ENCODE results near the gene ARHGAP42. TPM values are rescaled to one million over a fixed set of nuclear protein-coding genes. Genes with fewer than 3 reads are reported as not detected.

ARHGAP42 gene
- total RNA-seq, 2 experiments from 2014 or later: 0.05 to 0.10 TPM

- no peak for DNase-seq
- ChIA-PET POLR2A (no interaction called here), CTCF (no interaction called here)
- no peaks in the 10 kb centered on the region for H3K36me3 Mint-ChIP-seq (ENCODE audit: low read depth)
- H3K27me3 Mint-ChIP-seq: no peaks in the 10 kb centered on the region
- H3K9me3 Mint-ChIP-seq: no peaks in the 10 kb centered on the region
- H3K4me1 Mint-ChIP-seq: no peaks in the 10 kb centered on the region
- H3K27ac Mint-ChIP-seq: no peak overlapping the region
- H3K4me3 Mint-ChIP-seq: no peak overlapping the region
Observed at GRCh38 chr11:100812517-100812916, 125.4 kb downstream of the ARHGAP42 start.

- no peak overlapping the region for H3K27ac Mint-ChIP-seq
- ChIA-PET POLR2A (no interaction called here), CTCF (no interaction called here)
- DNase-seq: no peak
- no peaks in the 10 kb centered on the region for H3K9me3 Mint-ChIP-seq
- H3K36me3 Mint-ChIP-seq (ENCODE audit: low read depth): no peaks in the 10 kb centered on the region
- H3K4me1 Mint-ChIP-seq: no peaks in the 10 kb centered on the region
- H3K27me3 Mint-ChIP-seq: no peaks in the 10 kb centered on the region
- H3K4me3 Mint-ChIP-seq: no peak overlapping the region
Observed at GRCh38 chr11:100815787-100816330, 128.8 kb downstream of the ARHGAP42 start.

DNA sequence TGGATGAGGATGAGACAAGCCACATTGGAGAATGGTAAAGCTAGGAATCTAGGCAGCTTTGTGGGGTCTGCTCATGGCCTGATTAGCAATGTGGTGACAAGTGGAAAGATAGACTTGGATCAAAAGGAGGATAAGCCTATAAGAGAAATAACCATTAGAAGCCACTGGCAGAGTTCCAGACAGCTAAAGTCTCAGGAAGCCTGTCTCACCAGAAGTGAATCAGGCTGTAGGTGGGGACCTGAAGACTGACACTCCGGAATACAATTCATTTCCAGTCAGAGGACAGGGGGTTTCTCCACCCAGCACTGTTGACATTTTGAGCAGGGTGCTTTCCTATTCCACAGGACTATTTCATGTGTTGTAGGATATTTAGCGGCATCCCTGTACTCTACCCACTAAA lies 129.7 kb downstream of the ARHGAP42 start:
- H3K27me3 Mint-ChIP-seq: no peaks in the 10 kb centered on the region
- no peak overlapping the region for H3K27ac Mint-ChIP-seq
- POLR2A ChIA-PET: no interaction called here

GRCh38 chr11:100817620-100818019 lies 130.5 kb downstream of the ARHGAP42 start:
- Mint-ChIP-seq H3K9me3 (no peaks in the 10 kb centered on the region), H3K27ac (no peak overlapping the region), H3K27me3 (no peaks in the 10 kb centered on the region), H3K36me3 (ENCODE audit: low read depth) (no peaks in the 10 kb centered on the region), H3K4me3 (no peak overlapping the region), H3K4me1 (no peaks in the 10 kb centered on the region)
- ChIA-PET POLR2A (no interaction called here), CTCF (no interaction called here)
- no peak for DNase-seq

More for the DNA sequence above, 129.7 kb downstream of the ARHGAP42 start:
- no peak for DNase-seq
- CTCF ChIA-PET: no interaction called here
- no peaks in the 10 kb centered on the region for H3K36me3 Mint-ChIP-seq (ENCODE audit: low read depth)
- H3K4me3 Mint-ChIP-seq: no peak overlapping the region
- H3K9me3 Mint-ChIP-seq: no peaks in the 10 kb centered on the region
- H3K4me1 Mint-ChIP-seq: no peaks in the 10 kb centered on the region

DNA sequence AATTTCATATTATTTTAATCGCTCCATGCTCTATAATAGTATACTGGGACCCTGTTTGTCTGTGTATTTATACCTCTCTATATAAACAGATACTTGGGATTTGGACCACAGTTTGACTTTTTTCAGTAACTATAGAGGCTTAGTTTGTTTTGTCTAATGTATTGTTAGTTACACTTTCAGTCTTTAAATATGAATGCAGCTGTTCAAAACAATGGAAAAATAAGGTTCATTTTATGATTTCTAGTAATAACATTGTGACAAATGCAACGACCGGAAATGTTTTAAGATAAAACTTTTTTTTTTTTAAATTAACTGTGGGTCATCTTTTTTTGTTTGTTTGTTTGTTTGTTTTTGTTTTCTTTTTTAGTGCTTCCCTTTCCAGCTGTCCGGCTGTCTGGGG lies 133.5 kb downstream of the ARHGAP42 start:
- no peak for DNase-seq
- no peaks in the 10 kb centered on the region for H3K36me3 Mint-ChIP-seq (ENCODE audit: low read depth)
- no peaks in the 10 kb centered on the region for H3K4me1 Mint-ChIP-seq
- H3K27me3 Mint-ChIP-seq: no peaks in the 10 kb centered on the region
- POLR2A ChIA-PET: no interaction called here
- no peak overlapping the region for H3K4me3 Mint-ChIP-seq
- CTCF ChIA-PET: interaction anchor here (0.6 kb wide), 1 partner anchor 39 kb away, joined by 3 read pairs; no protein-coding TSS in a partner anchor
- no peaks in the 10 kb centered on the region for H3K9me3 Mint-ChIP-seq
- no peak overlapping the region for H3K27ac Mint-ChIP-seq

DNA sequence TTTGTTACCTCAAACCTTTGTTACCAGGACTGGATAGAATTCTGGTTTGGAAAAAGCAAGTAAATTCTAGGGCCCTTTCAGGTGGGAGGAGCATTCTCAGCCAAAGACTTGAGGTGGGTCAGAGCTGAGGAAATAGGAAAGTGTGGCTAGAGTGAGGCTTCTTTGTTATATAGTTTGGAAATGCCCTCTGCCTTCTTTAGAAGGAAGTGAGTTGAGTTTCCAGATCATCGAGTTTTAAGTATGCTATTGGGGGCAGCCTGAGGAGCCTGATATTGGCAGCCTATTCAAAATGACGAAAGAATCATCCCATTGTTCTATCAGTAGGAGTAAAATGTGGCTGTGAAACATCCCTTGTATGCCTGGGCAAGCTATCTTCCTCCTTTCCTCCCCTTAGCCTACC lies 134.1 kb downstream of the ARHGAP42 start:
- no peaks in the 10 kb centered on the region for H3K9me3 Mint-ChIP-seq
- no peak overlapping the region for H3K27ac Mint-ChIP-seq
- H3K4me3 Mint-ChIP-seq: no peak overlapping the region
- DNase-seq: no peak
- no peaks in the 10 kb centered on the region for H3K36me3 Mint-ChIP-seq (ENCODE audit: low read depth)
- no peaks in the 10 kb centered on the region for H3K4me1 Mint-ChIP-seq
- ChIA-PET POLR2A (no interaction called here), CTCF (no interaction called here)
- H3K27me3 Mint-ChIP-seq: no peaks in the 10 kb centered on the region

GRCh38 chr11:100823360-100823759 lies 136.3 kb downstream of the ARHGAP42 start:
- ChIA-PET POLR2A (no interaction called here), CTCF (no interaction called here)
- H3K36me3 Mint-ChIP-seq (ENCODE audit: low read depth): no peaks in the 10 kb centered on the region
- no peaks in the 10 kb centered on the region for H3K9me3 Mint-ChIP-seq
- H3K27ac Mint-ChIP-seq: no peak overlapping the region
- no peak for DNase-seq
- H3K4me1 Mint-ChIP-seq: no peaks in the 10 kb centered on the region
- H3K4me3 Mint-ChIP-seq: no peak overlapping the region
- no peaks in the 10 kb centered on the region for H3K27me3 Mint-ChIP-seq

GRCh38 chr11:100824041-100824809 lies 137.1 kb downstream of the ARHGAP42 start:
- no peak overlapping the region for H3K4me3 Mint-ChIP-seq
- CTCF ChIA-PET: no interaction called here
- no peak for DNase-seq
- H3K27me3 Mint-ChIP-seq: no peaks in the 10 kb centered on the region
- no peaks in the 10 kb centered on the region for H3K9me3 Mint-ChIP-seq
- no peaks in the 10 kb centered on the region for H3K36me3 Mint-ChIP-seq (ENCODE audit: low read depth)
- no peaks in the 10 kb centered on the region for H3K4me1 Mint-ChIP-seq
- no peak overlapping the region for H3K27ac Mint-ChIP-seq
- POLR2A ChIA-PET: no interaction called here

- POLR2A ChIA-PET: interaction anchor here (0.6 kb wide), 1 partner anchor 114 kb away, joined by 4 read pairs; no protein-coding TSS in a partner anchor
- no peak for DNase-seq
- Mint-ChIP-seq H3K9me3 (no peaks in the 10 kb centered on the region), H3K27ac (no peak overlapping the region), H3K4me3 (no peak overlapping the region), H3K36me3 (ENCODE audit: low read depth) (no peaks in the 10 kb centered on the region), H3K4me1 (no peaks in the 10 kb centered on the region), H3K27me3 (no peaks in the 10 kb centered on the region)
- CTCF ChIA-PET: no interaction called here
Observed at GRCh38 chr11:100825626-100826025, 138.5 kb downstream of the ARHGAP42 start.

DNA sequence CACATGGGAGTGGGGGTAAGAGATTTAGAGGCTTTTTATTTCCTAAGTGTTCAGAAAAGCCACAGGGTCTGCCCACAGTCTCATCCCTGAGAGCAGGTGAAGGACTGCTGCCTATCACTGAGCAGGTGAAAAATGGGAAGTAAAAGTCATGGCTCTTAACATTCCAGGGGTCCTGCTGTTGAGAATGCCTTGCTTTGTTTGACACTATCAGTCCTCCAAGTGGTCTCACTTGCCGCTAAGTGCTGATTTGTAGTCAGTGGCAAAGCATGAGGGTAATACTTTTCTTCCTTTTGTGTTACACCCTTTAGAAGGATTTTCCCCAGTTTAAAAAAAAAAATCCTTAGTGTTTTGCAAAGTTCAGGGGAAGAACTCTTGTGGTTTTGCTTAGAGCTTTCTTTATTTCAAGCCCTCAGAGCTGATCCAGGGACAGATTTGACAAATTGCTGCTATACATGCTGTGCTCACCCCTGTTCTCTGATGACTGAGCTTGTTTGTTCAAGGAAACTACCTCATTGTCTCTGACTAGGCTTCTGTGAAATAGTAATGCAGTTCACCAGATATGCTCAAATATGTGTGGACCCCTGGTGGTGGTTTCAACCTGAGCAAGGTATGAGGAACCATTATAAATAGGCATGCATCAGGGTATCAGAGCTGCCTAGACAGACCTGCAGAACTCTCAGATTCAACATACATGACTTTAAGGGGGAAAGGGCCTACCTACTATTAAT lies 141.0 kb downstream of the ARHGAP42 start:
- H3K9me3 Mint-ChIP-seq: no peaks in the 10 kb centered on the region
- H3K27me3 Mint-ChIP-seq: no peaks in the 10 kb centered on the region
- no peak overlapping the region for H3K4me3 Mint-ChIP-seq
- H3K27ac Mint-ChIP-seq: no peak overlapping the region
- no peaks in the 10 kb centered on the region for H3K4me1 Mint-ChIP-seq
- H3K36me3 Mint-ChIP-seq (ENCODE audit: low read depth): no peaks in the 10 kb centered on the region
- ChIA-PET CTCF (interaction anchor here (0.6 kb wide), 1 partner anchor 195 kb away, joined by 3 read pairs; no protein-coding TSS in a partner anchor), POLR2A (no interaction called here)
- no peak for DNase-seq

DNA sequence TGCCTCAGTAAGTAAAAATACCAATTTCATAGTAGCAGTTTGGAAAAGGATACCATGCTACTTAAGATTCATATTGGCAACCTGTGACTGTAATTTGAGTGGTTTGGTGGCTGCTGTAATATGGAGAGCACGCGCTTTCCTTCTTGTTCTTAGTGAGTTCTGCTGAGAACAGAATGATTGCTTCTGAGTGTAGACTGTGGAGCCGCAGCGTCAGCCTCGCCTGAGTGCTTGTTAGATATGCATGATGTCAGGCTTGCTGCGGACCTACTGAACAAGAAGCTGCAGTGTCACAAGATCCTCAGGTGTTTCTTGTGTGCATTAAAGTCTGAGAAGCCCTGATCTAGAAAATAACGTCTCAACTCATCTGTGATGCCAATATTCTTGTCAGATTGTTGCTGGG lies 143.2 kb downstream of the ARHGAP42 start:
- no peak for DNase-seq
- Mint-ChIP-seq H3K27ac (no peak overlapping the region), H3K9me3 (no peaks in the 10 kb centered on the region), H3K27me3 (no peaks in the 10 kb centered on the region), H3K4me3 (no peak overlapping the region), H3K4me1 (no peaks in the 10 kb centered on the region), H3K36me3 (ENCODE audit: low read depth) (no peaks in the 10 kb centered on the region)
- ChIA-PET POLR2A (no interaction called here), CTCF (no interaction called here)

GRCh38 chr11:100830978-100831732 lies 144.1 kb downstream of the ARHGAP42 start:
- CTCF ChIA-PET: no interaction called here
- H3K4me3 Mint-ChIP-seq: no peak overlapping the region

DNA sequence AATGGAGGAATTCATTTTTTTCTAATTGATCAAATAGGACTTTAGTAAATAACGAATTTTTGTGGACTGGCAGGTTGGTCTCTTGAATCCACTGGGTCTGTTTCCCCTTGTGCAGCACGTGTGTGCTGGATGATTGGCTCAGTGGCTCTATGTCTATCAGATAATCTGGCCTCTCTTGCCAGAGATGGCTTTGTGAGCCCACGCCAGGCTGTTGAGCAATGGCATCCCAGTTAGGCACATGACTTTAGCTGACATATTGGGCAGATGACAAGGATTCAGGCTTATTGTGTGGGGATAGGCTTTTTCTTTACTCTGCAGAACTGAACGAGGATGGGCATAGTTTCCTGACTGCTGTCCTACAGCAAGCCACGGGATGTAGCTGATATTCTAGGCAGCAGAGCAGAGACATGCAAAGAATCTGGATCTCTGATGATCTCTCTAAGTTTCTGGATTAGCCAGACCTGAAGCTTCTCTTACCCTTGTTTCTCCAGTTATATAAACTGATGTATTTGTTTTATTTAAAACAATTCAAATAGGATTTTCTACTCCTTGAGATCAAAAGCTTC lies 144.9 kb downstream of the ARHGAP42 start:
- Mint-ChIP-seq H3K36me3 (ENCODE audit: low read depth) (no peaks in the 10 kb centered on the region), H3K9me3 (no peaks in the 10 kb centered on the region), H3K4me3 (no peak overlapping the region), H3K4me1 (no peaks in the 10 kb centered on the region), H3K27me3 (no peaks in the 10 kb centered on the region), H3K27ac (no peak overlapping the region)
- DNase-seq: no peak
- ChIA-PET CTCF (no interaction called here), POLR2A (no interaction called here)

More at GRCh38 chr11:100830978-100831732, 144.1 kb downstream of the ARHGAP42 start:
- Mint-ChIP-seq H3K9me3 (no peaks in the 10 kb centered on the region), H3K27me3 (no peaks in the 10 kb centered on the region), H3K36me3 (ENCODE audit: low read depth) (no peaks in the 10 kb centered on the region), H3K4me1 (no peaks in the 10 kb centered on the region), H3K27ac (no peak overlapping the region)
- DNase-seq: no peak
- POLR2A ChIA-PET: no interaction called here
